Glutamatergic neuron (in vitro differentiated cells): ENCODE measurements around the gene ZNF646. TPM values are rescaled to one million over a fixed set of nuclear protein-coding genes. Genes with fewer than 3 reads are reported as not detected.

Experiments used
- DNase-seq: peaks from one replicate; pipeline ENCODE4 v3.0.0; 2022
- H3K27ac Mint-ChIP-seq: one replicate; pipeline ENCODE4 v1.8.0; 2020; ENCODE audit warnings: mild to moderate bottlenecking, mixed read lengths, inconsistent platforms; ENCODE audit not compliant: unreplicated experiment
- H3K27me3 Mint-ChIP-seq: one replicate; pipeline ENCODE4 v1.8.0; 2020; ENCODE audit warnings: mild to moderate bottlenecking, moderate library complexity, mixed read lengths, inconsistent platforms; ENCODE audit not compliant: unreplicated experiment
- H3K36me3 Mint-ChIP-seq: one replicate; pipeline ENCODE4 v1.8.0; 2020; ENCODE audit warnings: mild to moderate bottlenecking, mixed read lengths, inconsistent platforms; ENCODE audit not compliant: unreplicated experiment
- H3K4me1 Mint-ChIP-seq: one replicate; pipeline ENCODE4 v1.8.0; 2020; ENCODE audit warnings: mild to moderate bottlenecking, low read depth, mixed read lengths, inconsistent platforms; ENCODE audit not compliant: unreplicated experiment
- H3K4me3 Mint-ChIP-seq: one replicate; pipeline ENCODE4 v1.8.0; 2020; ENCODE audit warnings: mild to moderate bottlenecking, mixed read lengths, inconsistent platforms; ENCODE audit not compliant: unreplicated experiment
- H3K9me3 Mint-ChIP-seq: one replicate; pipeline ENCODE4 v1.8.0; 2020; ENCODE audit warnings: mild to moderate bottlenecking, moderate library complexity, mixed read lengths, inconsistent platforms; ENCODE audit not compliant: unreplicated experiment
- CTCF ChIP-seq: fragments of 200-600 bp; sonication (generic); IDR thresholded peaks from one replicate; pipeline ENCODE4 v1.5.0; 2021; ENCODE audit not compliant: partially characterized antibody, unreplicated experiment
- total RNA-seq: library from RNA; stranded (reverse); fragmentation: NEBNext Ultra II Directional; extraction: Animal tissue kit (Norgen Biotek cat#: 25700); gene quantifications from one replicate; pipeline ENCODE4 v1.2.1, GENCODE V29; 2021; ENCODE audit not compliant: unreplicated experiment

The ZNF646 gene
- total RNA-seq, 1 donor from 2014 or later = 33.1 TPM

GRCh38 chr16:31032736-31033708, 41.2 kb upstream of the ZNF646 start, which contains the start of gene STX4:
TSS of gene STX4 (plus strand) at chr16:31033558. CDS start at chr16:31033806, 248 bp downstream.
- H3K4me3 Mint-ChIP-seq = peak within 1 kb of the TSS; percentile 90
- H3K4me1 Mint-ChIP-seq = peaks cover 8% of the 10 kb centered on the region
- peak; percentile 96 for DNase-seq
- peak within 1 kb of the TSS; percentile 97 for H3K27ac Mint-ChIP-seq
- H3K9me3 Mint-ChIP-seq = peaks cover 7% of the 10 kb centered on the region
- TF ChIP-seq CTCF = no peak
- peaks cover 9% of the 10 kb centered on the region for H3K27me3 Mint-ChIP-seq
- no peaks in the 10 kb centered on the region for H3K36me3 Mint-ChIP-seq

GRCh38 chr16:31033709-31034492, 40.3 kb upstream of the ZNF646 start:
- Mint-ChIP-seq H3K36me3 (no peaks in the 10 kb centered on the region), H3K27me3 (peaks cover 9% of the 10 kb centered on the region), H3K9me3 (peaks cover 7% of the 10 kb centered on the region), H3K27ac (peak overlapping the region; percentile 33), H3K4me1 (peaks cover 8% of the 10 kb centered on the region), H3K4me3 (peak overlapping the region; percentile 90)
- no peak for TF ChIP-seq CTCF
- peak; percentile 91 for DNase-seq

- Mint-ChIP-seq H3K27ac (no peak overlapping the region), H3K27me3 (peaks cover 9% of the 10 kb centered on the region), H3K9me3 (peaks cover 8% of the 10 kb centered on the region), H3K36me3 (no peaks in the 10 kb centered on the region), H3K4me3 (no peak overlapping the region), H3K4me1 (peaks cover 8% of the 10 kb centered on the region)
- no peak for DNase-seq
- TF ChIP-seq CTCF = no peak
Measured at GRCh38 chr16:31036691-31037090, 37.5 kb upstream of the ZNF646 start.

- Mint-ChIP-seq H3K9me3 (peaks cover 2% of the 10 kb centered on the region), H3K36me3 (no peaks in the 10 kb centered on the region), H3K4me3 (no peak overlapping the region), H3K27ac (no peak overlapping the region), H3K4me1 (peaks cover 3% of the 10 kb centered on the region), H3K27me3 (peaks cover 5% of the 10 kb centered on the region)
- TF ChIP-seq CTCF = no peak
- DNase-seq = no peak
Measured at GRCh38 chr16:31038993-31039392, 35.2 kb upstream of the ZNF646 start.
